Right lung (tissue), 5 donors: ENCODE data around the gene CPE. TPM values are rescaled to one million over a fixed set of nuclear protein-coding genes. Genes with fewer than 3 reads are reported as not detected.
"Not testable (repeated sequence)": the region's sequence is repeated elsewhere in the genome, so short reads cannot be mapped to it uniquely, and the experiment has no call there.

Experiments
- DNase-seq, 2 donors: peaks; one replicate each; pipeline ENCODE4 v3.0.0-alpha.2; 2013
- polyA plus RNA-seq, 5 donors: library from polyadenylated mRNA; unstranded; fragments of 120-200 nt; gene quantifications; one replicate each; pipeline versions ENCODE4 v1.2.1 to v1.2.3, GENCODE V29; 2013; ENCODE audit warnings: inconsistent platforms in 1 of 5, low replicate concordance in 1 of 5; ENCODE audit not compliant: insufficient read length in 5 of 5, insufficient read depth in 1 of 5

The CPE gene
- polyA plus RNA-seq, 5 donors: 154 to 215 (median 194) TPM

GRCh38 chr4:165457793-165458192 is 79.0 kb downstream of the CPE start:
- no peak for DNase-seq

- DNase-seq: no peak
These were observed 79.7 kb downstream of the CPE start for GRCh38 chr4:165458471-165458870.

- no peak for DNase-seq
These were observed 82.5 kb downstream of the CPE start for GRCh38 chr4:165461159-165461821.

GRCh38 chr4:165462009-165462408 is 83.2 kb downstream of the CPE start:
- DNase-seq: no peak

- DNase-seq: no peak
These were observed 85.6 kb downstream of the CPE start for GRCh38 chr4:165464376-165464775.

GRCh38 chr4:165464813-165465381 is 86.1 kb downstream of the CPE start:
- peak in 1 of 2 donors; percentile 39 for DNase-seq

GRCh38 chr4:165470009-165470408 is 91.2 kb downstream of the CPE start:
- DNase-seq: no peak

GRCh38 chr4:165472943-165473676 is 94.3 kb downstream of the CPE start:
- DNase-seq: no peak

- no peak for DNase-seq
These were observed 96.2 kb downstream of the CPE start for GRCh38 chr4:165474784-165475705.

- no peak for DNase-seq
These were observed 96.9 kb downstream of the CPE start for GRCh38 chr4:165475706-165476070.

- no peak for DNase-seq
These were observed 97.6 kb downstream of the CPE start for GRCh38 chr4:165476214-165477098.

GRCh38 chr4:165477799-165478198 is 99.0 kb downstream of the CPE start:
- no peak for DNase-seq

- no peak for DNase-seq
These were observed 99.5 kb downstream of the CPE start for GRCh38 chr4:165478260-165478659.

GRCh38 chr4:165481053-165481835 is 102.4 kb downstream of the CPE start:
- peak in 1 of 2 donors; percentile 28 for DNase-seq

- no peak for DNase-seq
These were observed 111.0 kb downstream of the CPE start for GRCh38 chr4:165489786-165490185.

- not testable (repeated sequence) for DNase-seq
These were observed 113.8 kb downstream of the CPE start for GRCh38 chr4:165492583-165492982.

- peak; percentile 57 to 67 for DNase-seq
These were observed 114.6 kb downstream of the CPE start for GRCh38 chr4:165493359-165493758.

- no peak for DNase-seq
These were observed 124.4 kb downstream of the CPE start for GRCh38 chr4:165502916-165503907.

- no peak for DNase-seq
These were observed 125.4 kb downstream of the CPE start for GRCh38 chr4:165504184-165504583.
